Panc1 (cell line): ENCODE data around the gene IGF1R. TPM values are rescaled to one million over a fixed set of nuclear protein-coding genes. Genes with fewer than 3 reads are reported as not detected.
A peak's percentile ranks its signal among the peaks of the same experiment; 100 is the strongest.

ENCODE experiments used
- ATAC-seq: fragments of 200-7000 bp; cut with Tn5 transposase; 2 replicates; pipeline ENCODE4 v1.9.1; 2020; ENCODE audit warnings: mild to moderate bottlenecking, moderate library complexity
- BruUV-seq: library from RNA; stranded (reverse); fragments of 400-500 nt; replicated peaks from 2 replicates; lab custom pipeline; 2021; lab: Mats Ljungman, UMichigan
- CTCF ChIA-PET: fragments of 300-600 bp; sonication (Branson Sonifier 250); formaldehyde crosslinking; loops from one replicate; lab custom pipeline; 2022; ENCODE audit warnings: antibody characterized with exemption; lab: Charles Lee
- POLR2A ChIA-PET: fragments of 300-600 bp; sonication (Branson Sonifier 250); formaldehyde crosslinking; loops from one replicate; lab custom pipeline; 2022; ENCODE audit warnings: antibody characterized with exemption; lab: Charles Lee
- DNase-seq: peaks from one replicate; pipeline ENCODE4 v3.0.0-alpha.2; 2010; ENCODE audit warnings: low read depth, low spot score
- H3K27ac ChIP-seq: 2 replicates; pipeline ENCODE4 v1.5.1; 2011; ENCODE audit warnings: mild to moderate bottlenecking, low read length, inconsistent platforms
- H3K27me3 ChIP-seq: fragments of 200-500 bp; sonication (Bioruptor generic); 2 replicates; pipeline ENCODE4 v1.6.0; 2014; ENCODE audit warnings: low read length, inconsistent platforms; ENCODE audit not compliant: control insufficient read depth, insufficient read depth
- H3K36me3 ChIP-seq: fragments of 200-500 bp; sonication (Bioruptor generic); 2 replicates; pipeline ENCODE4 v1.5.1; 2014; ENCODE audit warnings: inconsistent platforms, mild to moderate bottlenecking, low read length, moderate library complexity; ENCODE audit not compliant: control insufficient read depth, insufficient read depth
- H3K4me1 ChIP-seq: 2 replicates; pipeline ENCODE4 v1.5.1; 2011; ENCODE audit warnings: inconsistent platforms, mild to moderate bottlenecking, low read length, moderate library complexity; ENCODE audit not compliant: control insufficient read depth, insufficient read depth
- H3K4me3 ChIP-seq, 2 experiments: 2 replicates each; pipeline ENCODE4 v1.5.1; 2011 to 2012; ENCODE audit warnings: low read depth in 2 of 2, low read length in 2 of 2, mild to moderate bottlenecking in 2 of 2, inconsistent platforms in 1 of 2, moderate library complexity in 1 of 2
- H3K9me3 ChIP-seq: fragments of 200-500 bp; sonication (Bioruptor generic); 2 replicates; pipeline ENCODE4 v1.5.1; 2014; ENCODE audit warnings: low read depth, mild to moderate bottlenecking, inconsistent platforms, low read length, moderate library complexity; ENCODE audit not compliant: control insufficient read depth, insufficient read depth
- CTCF ChIP-seq: fragments of 450-650 bp; IDR thresholded peaks from 2 replicates; pipeline ENCODE4 v1.5.1; 2017; ENCODE audit warnings: mild to moderate bottlenecking
- POLR2AphosphoS5 ChIP-seq: IDR thresholded peaks from 2 replicates; pipeline ENCODE4 v1.6.1; 2012; ENCODE audit warnings: mild to moderate bottlenecking, low read depth, low read length, moderate library complexity
- REST ChIP-seq, 2 experiments: IDR thresholded peaks; 2 replicates each; pipeline ENCODE4 v1.6.1; 2011 to 2012; ENCODE audit warnings: low read depth in 2 of 2, control low read depth in 1 of 2, low read length in 1 of 2, mild to moderate bottlenecking in 1 of 2, moderate library complexity in 1 of 2; ENCODE audit not compliant: insufficient read depth in 1 of 2
- SIN3A ChIP-seq: IDR thresholded peaks from 2 replicates; pipeline ENCODE4 v1.6.1; 2012; ENCODE audit warnings: low read depth, mild to moderate bottlenecking, low read length, moderate library complexity, borderline replicate concordance; ENCODE audit not compliant: insufficient read depth
- TCF7L2 ChIP-seq: IDR thresholded peaks from 2 replicates; pipeline ENCODE4 v1.6.1; 2011; ENCODE audit warnings: mild to moderate bottlenecking, low read depth, low read length, inconsistent platforms
- in situ Hi-C: cut with HindIII; loops from 2 replicates; pipeline ENCODE4 v1.10.0; 2016; ENCODE audit warnings: low sequenced_read_pairs, low pct_unique_long_range_greater_than_20kb
- intact Hi-C: fragments of 100-400 bp; cut with micrococcal nuclease; formaldehyde crosslinking; loops from one replicate; pipeline ENCODE4 v1.10.0; 2022; ENCODE audit not compliant: unreplicated experiment
- total RNA-seq: library from RNA; stranded (reverse); gene quantifications from one replicate; pipeline ENCODE4 v1.2.1, GENCODE V29; 2021; ENCODE audit not compliant: unreplicated experiment

The IGF1R gene
- total RNA-seq, 1 experiment from 2014 or later = 77.1 TPM

GRCh38 chr15:98904544-98904943 lies 256.2 kb downstream of the IGF1R start:
- Histone ChIP-seq H3K27me3 (no peaks in the 10 kb centered on the region), H3K4me3 (no peak overlapping the region), H3K4me1 (peaks cover 48% of the 10 kb centered on the region), H3K27ac (peak overlapping the region; percentile 77), H3K36me3 (no peaks in the 10 kb centered on the region), H3K9me3 (no peaks in the 10 kb centered on the region)
- in situ Hi-C loops = no loop called here
- ChIA-PET POLR2A (no interaction called here), CTCF (interaction anchor here (0.7 kb wide), 1 partner anchor 54 kb away, joined by 3 read pairs; no protein-coding TSS in a partner anchor)
- TF ChIP-seq SIN3A = no peak
- TF ChIP-seq CTCF = peak; percentile 91
- no peak for DNase-seq
- peak; percentile 73 for ATAC-seq
- BruUV-seq = no TSS peak
- intact Hi-C loops = loop anchor here (5.0 kb wide), 1 partner anchor 37 kb away; no protein-coding TSS in a partner anchor

- no TSS peak for BruUV-seq
- 0 out of 2 replicates have a peak, but pooled peaks cover 3% of the 10 kb centered on the region for H3K36me3 ChIP-seq
- intact Hi-C loops (no loop called here), in situ Hi-C loops (no loop called here)
- H3K9me3 ChIP-seq = no peaks in the 10 kb centered on the region
- peaks cover 32% of the 10 kb centered on the region for H3K4me1 ChIP-seq
- ChIA-PET CTCF (interaction anchor here (0.6 to 0.7 kb wide), 2 partner anchors 55 to 239 kb away, joined by 4 to 8 read pairs; no protein-coding TSS in a partner anchor), POLR2A (interaction anchor here (0.6 kb wide), 1 partner anchor 20 kb away, joined by 5 read pairs; no protein-coding TSS in a partner anchor)
- H3K27me3 ChIP-seq = no peaks in the 10 kb centered on the region
- H3K27ac ChIP-seq = peak overlapping the region; percentile 77
- no peak overlapping the region for H3K4me3 ChIP-seq
- no peak for DNase-seq
- peak; percentile 72 for ATAC-seq
- no peak for TF ChIP-seq REST (IDR thresholded peaks at IDR 0.05; ENCODE audit: insufficient read depth in 1 of 2, low read depth in 2 of 2, low read length in 1 of 2)
- no peak for TF ChIP-seq POLR2AphosphoS5
- TF ChIP-seq SIN3A = no peak
- peak; percentile 81 for TF ChIP-seq TCF7L2
- no peak for TF ChIP-seq CTCF
Measured at GRCh38 chr15:98905963-98906711, 257.8 kb downstream of the IGF1R start.
